Measurements from ENCODE around the gene CCDC184.

CCDC184 gene

DNA sequence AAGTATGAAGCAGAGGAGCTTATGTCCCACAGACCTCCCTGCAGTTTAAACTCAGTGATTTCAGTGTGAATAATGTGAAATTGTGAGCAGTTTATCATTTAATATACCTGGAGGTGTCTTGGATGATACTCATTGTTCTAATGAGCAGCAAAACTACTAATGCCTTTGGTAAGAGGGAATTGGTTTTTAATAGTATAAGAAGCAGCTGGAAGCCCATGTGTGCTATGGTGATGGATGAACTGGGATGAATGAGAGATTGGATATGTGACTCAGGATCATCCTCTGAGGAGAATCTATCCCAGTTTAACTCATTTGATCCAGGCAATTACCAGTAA is 7.1 kb upstream of the CCDC184 start:
- Histone ChIP-seq H3K27ac (no peak overlapping the region), H3K4me3 (no peak overlapping the region)

GRCh38 chr12:48177982-48178381 is 5.5 kb upstream of the CCDC184 start:
- Histone ChIP-seq H3K27ac (no peak overlapping the region), H3K4me3 (no peak overlapping the region)

DNA sequence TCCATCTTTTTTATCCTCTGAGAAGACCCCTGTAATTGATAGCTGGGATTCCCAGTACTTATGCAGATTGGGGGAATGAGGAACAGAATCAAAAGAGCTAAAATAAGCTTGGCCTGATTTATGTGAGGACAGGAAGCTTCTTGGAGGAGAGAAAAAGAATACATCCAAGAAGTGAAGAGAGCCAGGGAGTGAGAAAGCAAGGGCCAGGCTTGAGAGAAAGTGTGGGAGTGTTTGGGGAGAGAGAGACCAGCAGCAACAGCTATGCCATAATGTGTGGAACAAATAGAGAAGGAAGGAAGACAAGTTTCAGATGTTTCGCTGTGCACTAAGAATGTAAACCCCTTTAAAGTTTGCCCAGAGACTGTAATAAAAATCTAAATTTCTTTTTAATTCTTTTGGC is 4.0 kb upstream of the CCDC184 start:
- no peak overlapping the region for H3K27ac ChIP-seq
- H3K4me3 ChIP-seq = no peak overlapping the region

DNA sequence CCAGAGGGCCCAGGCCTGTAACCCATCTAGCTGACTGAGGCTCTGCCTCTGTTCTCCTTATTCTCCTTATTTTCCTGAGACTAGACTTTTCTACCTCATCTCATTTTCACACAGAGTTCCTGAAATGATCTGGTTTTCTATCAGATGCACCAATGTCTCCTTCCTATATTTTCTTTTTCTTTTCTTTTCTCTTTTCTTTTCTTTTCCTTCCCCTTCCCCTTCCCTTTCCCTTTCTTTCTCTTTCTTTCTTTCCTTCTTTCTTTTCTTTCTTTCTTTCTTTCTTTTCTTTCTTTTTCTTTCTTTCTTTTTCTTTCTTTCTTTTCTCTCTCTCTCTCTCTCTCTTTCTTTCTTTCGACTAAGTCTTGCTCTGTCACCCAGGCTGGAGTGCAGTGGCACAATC is 3.0 kb upstream of the CCDC184 start:
- Histone ChIP-seq H3K27ac (no peak overlapping the region), H3K4me3 (no peak overlapping the region)

DNA sequence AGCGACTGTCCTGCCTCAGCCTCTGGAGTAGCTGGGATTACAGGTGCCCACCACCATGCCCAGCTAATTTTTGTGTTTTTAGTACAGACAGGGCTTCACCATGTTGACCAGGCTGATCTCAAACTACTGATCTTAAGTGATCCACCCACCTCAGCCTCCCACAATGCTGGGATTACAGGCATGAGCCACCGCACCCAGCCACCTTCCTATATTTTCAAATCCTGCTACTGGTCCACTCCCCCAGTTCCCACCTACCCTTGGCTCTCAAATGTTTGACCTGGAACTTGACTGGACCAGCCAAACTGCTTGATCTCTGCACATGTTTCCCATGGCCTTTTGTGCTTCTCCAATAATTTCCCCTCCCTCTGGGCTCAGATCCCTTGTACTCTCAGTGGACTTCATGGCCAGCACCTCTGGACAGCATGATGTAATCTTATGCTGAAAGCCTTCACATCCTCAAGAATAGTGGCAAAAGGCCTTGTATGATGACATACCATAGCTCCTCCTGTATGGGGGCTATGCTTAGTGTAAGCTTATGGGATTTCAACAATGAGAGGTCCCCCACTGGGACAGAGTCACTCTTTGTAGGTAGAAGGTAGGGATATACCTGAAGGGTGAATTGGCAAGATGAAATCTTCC is 2.5 kb upstream of the CCDC184 start:
- Histone ChIP-seq H3K4me3 (no peak overlapping the region), H3K27ac (no peak overlapping the region)

- Histone ChIP-seq H3K27ac (peak overlapping the region in 3 of 21 experiments; percentile 7 to 69 (median 34)), H3K4me3 (peak overlapping the region; percentile 45 to 70 (median 54))
Measured at GRCh38 chr12:48182631-48183030, 813 bp upstream of the CCDC184 start.

- Histone ChIP-seq H3K27ac (peak overlapping the region in 2 of 21 experiments; percentile 48 to 52), H3K4me3 (peak overlapping the region; percentile 45 to 70 (median 54))
Measured at GRCh38 chr12:48183876-48184548, 568 bp downstream of the CCDC184 start.

DNA sequence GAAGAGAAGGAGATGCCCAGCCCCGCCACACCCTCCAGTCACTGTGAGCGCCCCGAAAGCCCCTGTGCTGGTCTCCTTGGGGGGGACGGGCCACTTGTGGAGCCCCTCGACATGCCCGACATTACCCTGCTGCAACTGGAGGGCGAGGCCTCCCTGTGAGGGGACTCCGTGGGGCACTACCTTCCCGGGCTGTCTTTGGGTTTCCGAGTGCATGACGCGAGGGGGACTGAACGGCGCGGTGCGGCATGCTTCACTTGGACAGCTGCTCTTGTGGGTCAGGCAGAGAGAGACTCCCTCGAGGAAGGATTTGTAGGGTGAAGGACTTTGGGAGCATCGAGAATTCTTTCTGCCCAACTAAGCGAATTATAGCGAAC is 1.1 kb downstream of the CCDC184 start:
- no peak overlapping the region for H3K27ac ChIP-seq
- H3K4me3 ChIP-seq = peak overlapping the region in 2 of 7 experiments; percentile 54 to 70

GRCh38 chr12:48185181-48185919 is 1.9 kb downstream of the CCDC184 start:
- no peak overlapping the region for H3K4me3 ChIP-seq
- no peak overlapping the region for H3K27ac ChIP-seq

- H3K27ac ChIP-seq = no peak overlapping the region
Measured at GRCh38 chr12:48187916-48188695, 4.7 kb downstream of the CCDC184 start.

DNA sequence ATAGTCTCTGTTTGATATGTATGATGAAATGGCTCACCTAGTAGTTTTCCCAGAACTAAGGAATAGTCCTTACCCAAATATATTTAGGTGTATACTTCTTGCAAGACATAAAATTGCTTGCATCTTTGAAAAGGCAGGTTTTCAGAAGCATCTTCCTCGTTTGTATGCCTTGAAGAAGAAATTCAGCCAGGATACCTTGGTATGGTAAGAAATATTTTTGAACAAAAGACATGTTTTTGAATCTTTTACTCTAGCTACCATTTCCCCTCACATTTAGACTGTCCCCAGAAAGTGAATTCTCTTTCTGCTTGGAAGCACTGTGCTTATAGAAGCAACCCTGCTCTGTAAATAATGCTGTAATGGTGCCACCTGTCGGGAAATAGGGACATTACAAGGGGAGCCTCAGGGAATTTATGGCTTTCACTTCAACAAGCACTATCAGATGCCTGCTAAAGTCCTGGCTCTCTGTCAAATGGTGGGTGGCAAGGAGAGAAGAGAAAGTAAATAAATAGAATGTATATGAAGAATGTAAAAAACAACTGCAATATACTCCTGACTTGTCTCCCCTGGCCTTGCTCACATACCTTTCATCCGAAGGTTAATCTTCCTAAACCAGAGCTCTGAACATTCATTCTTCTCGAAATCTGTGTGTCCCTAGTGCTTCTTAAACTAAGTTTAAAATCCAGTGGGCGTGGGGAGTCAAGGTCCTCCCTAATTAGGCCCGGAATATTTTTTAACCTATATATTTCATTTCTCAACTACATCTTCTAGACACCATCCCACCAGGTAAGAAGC is 6.1 kb downstream of the CCDC184 start:
- Histone ChIP-seq H3K4me3 (no peak overlapping the region), H3K27ac (no peak overlapping the region)

More at GRCh38 chr12:48187916-48188695, 4.7 kb downstream of the CCDC184 start:
- no peak overlapping the region for H3K4me3 ChIP-seq

DNA sequence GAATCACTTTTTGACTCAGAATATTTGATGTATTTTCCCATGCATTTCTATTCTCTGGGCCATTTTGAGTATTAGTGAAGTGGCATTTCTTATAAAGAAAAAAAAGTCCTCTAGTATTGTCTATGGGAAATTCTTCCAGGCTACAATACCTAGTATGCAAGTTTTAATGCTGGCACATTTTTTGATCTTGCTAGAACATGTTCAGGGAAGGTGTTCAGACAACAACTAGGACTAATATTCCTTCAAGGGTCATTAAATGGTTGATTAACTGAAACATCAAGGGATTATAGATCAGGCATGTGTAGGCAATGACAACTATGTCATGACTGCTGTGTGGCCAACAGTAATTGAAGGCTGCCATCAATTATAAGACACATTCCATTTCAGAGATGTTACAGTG is 7.7 kb downstream of the CCDC184 start:
- Histone ChIP-seq H3K27ac (no peak overlapping the region), H3K4me3 (no peak overlapping the region)

GRCh38 chr12:48192861-48193260 is 9.4 kb downstream of the CCDC184 start:
- Histone ChIP-seq H3K4me3 (no peak overlapping the region), H3K27ac (no peak overlapping the region)

- Histone ChIP-seq H3K4me3 (no peak overlapping the region), H3K27ac (no peak overlapping the region)
Measured at GRCh38 chr12:48193623-48194022, 10.2 kb downstream of the CCDC184 start.

- no peak overlapping the region for H3K4me3 ChIP-seq
- no peak overlapping the region for H3K27ac ChIP-seq
Measured at GRCh38 chr12:48194799-48195201, 11.4 kb downstream of the CCDC184 start.

DNA sequence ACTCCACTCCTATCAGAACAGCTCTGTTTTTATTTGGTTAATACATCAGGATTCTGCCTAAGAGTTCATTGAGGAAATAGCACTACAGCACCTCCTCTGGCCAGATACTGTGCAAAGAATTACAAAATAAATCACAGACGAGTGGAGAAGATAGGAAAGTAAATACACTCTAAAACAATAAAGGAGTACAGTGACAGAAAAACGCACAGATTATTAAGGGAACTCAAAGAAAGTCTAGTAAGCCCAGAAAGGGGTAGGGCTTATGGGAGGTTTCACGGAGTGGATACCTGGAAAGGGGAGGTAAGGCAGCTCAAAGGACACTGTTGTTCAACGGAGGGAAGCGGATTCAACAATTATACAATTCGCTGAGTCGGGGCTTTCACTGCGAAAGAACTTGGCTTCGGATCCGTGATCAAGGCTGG is 14.1 kb downstream of the CCDC184 start:
- Histone ChIP-seq H3K27ac (peak overlapping the region; percentile 79 to 98 (median 95)), H3K4me3 (peak overlapping the region; percentile 50 to 81 (median 69))

DNA sequence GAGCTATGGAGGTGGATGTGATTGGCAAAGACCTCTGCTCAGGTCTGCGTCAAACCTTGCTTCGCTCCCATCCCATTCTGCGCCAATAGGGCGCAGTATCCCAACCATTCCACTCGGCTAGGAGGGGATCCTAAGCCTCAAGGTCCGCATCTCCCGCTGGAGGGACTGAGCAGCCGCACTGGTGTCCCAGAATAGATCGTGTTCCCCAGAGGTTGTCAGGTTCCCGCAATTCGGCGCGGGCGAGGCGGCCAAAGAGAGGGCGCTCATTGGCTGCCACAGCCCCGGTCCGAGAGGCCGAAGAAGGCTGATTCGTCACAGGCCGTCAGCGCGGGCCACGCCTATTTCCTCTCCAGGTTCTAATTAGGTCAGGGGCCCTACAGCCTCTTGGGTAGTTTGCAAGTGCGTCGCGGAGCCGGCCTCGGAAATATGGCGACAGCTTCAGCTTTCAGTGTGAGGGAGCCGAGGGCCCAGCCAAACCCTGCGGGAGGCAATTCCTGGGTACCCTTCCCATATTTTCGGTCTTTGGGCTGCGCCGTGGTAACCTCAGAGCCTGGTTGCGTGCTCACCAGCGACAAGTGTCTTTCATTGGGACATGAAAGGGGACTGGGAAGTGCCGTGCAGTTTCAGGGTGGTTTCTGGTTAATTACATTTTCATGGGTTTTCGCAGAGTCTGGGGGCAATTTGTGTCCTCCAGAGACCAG is 14.7 kb downstream of the CCDC184 start:
- H3K4me3 ChIP-seq = peak overlapping the region; percentile 50 to 81 (median 69)
- H3K27ac ChIP-seq = peak overlapping the region; percentile 79 to 98 (median 95)

GRCh38 chr12:48198672-48198971 is 15.2 kb downstream of the CCDC184 start:
- peak overlapping the region; percentile 79 to 98 (median 95) for H3K27ac ChIP-seq
- H3K4me3 ChIP-seq = peak overlapping the region; percentile 50 to 81 (median 69)

DNA sequence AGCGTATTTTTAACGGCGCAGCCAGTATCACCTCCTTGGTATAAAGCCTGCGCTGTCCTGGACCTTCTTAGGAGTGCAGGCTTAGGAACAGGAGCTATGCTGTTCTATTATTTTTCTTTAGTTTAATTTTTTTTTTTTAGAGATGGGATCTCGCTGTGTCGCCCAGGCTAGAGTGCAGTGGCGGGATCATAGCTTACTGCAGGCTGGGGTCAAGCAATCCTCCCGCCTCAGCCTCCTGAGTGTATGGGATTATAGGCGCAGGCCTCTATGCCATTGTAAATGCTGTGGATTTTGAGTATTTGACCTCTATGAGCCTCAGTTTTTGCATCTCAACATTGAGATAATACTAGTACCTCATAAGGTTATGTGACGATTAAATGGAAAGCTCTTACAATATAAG is 15.5 kb downstream of the CCDC184 start:
- peak overlapping the region; percentile 50 to 81 (median 69) for H3K4me3 ChIP-seq
- H3K27ac ChIP-seq = peak overlapping the region; percentile 79 to 98 (median 95)
